Measurements from ENCODE around the gene SLC39A2.

GRCh38 chr14:21039585-21040369 lies 40.7 kb downstream of the SLC39A2 start:
- TF ChIP-seq CTCF (conservative IDR thresholded peaks at IDR 0.05; ENCODE audit: low read depth, low read length) (peak; percentile 67), EZH2 (IDR thresholded peaks at IDR 0.05; ENCODE audit: low read length, unreplicated experiment) (no peak), EZH2phosphoT487 (IDR thresholded peaks at IDR 0.05; ENCODE audit: borderline replicate concordance, low read length) (no peak)

Measured in PC-3 (cell line).